IMR-90 (cell line): ENCODE results near the gene ATP4A. TPM values are rescaled to one million over a fixed set of nuclear protein-coding genes. Genes with fewer than 3 reads are reported as not detected.

Experiments
- ATAC-seq: fragments of 200-7000 bp; cut with Tn5 transposase; 2 replicates; pipeline ENCODE4 v1.9.1; 2020; ENCODE audit warnings: low read depth, mild to moderate bottlenecking, moderate library complexity
- BruUV-seq: library from RNA; stranded (reverse); fragments of 400-500 nt; replicated peaks from 2 replicates; lab custom pipeline; 2021; lab: Mats Ljungman, UMichigan
- CTCF ChIA-PET: fragments of 300-600 bp; formaldehyde crosslinking; extraction: SDS; loops from one replicate; lab custom pipeline; 2021; ENCODE audit warnings: antibody characterized with exemption; lab: Yijun Ruan, JAX
- POLR2A ChIA-PET: fragments of 300-600 bp; sonication (Branson Sonifier 250); formaldehyde crosslinking; loops from one replicate; lab custom pipeline; 2022; ENCODE audit warnings: antibody characterized with exemption; ENCODE audit not compliant: unreplicated experiment; lab: Charles Lee
- DNase-seq: peaks from one replicate; pipeline ENCODE4 v3.0.0; 2013
- H2AFZ ChIP-seq: replicated peaks from 2 replicates; pipeline ENCODE3; 2013; ENCODE audit warnings: low read length, mild to moderate bottlenecking; ENCODE audit not compliant: poor library complexity
- H2AK5ac ChIP-seq: 2 replicates; pipeline ENCODE4 v1.6.1; 2013; ENCODE audit warnings: low read depth, low read length, inconsistent platforms
- H2AK9ac ChIP-seq: replicated peaks from 2 replicates; pipeline ENCODE3; 2013; ENCODE audit warnings: mild to moderate bottlenecking, low read depth, low read length, moderate library complexity; ENCODE audit not compliant: poor library complexity
- H2BK120ac ChIP-seq: 2 replicates; pipeline ENCODE4 v1.6.1; 2013; ENCODE audit warnings: low read depth, low read length, inconsistent platforms
- H2BK15ac ChIP-seq: 3 replicates; pipeline ENCODE4 v1.6.1; 2013; ENCODE audit warnings: low read depth, low read length, inconsistent platforms
- H2BK20ac ChIP-seq: 2 replicates; pipeline ENCODE4 v1.6.1; 2013; ENCODE audit warnings: low read depth, mild to moderate bottlenecking, inconsistent platforms, low read length, moderate library complexity
- H2BK5ac ChIP-seq: 2 replicates; pipeline ENCODE4 v1.6.1; 2013; ENCODE audit warnings: mild to moderate bottlenecking, low read depth, low read length, inconsistent platforms; ENCODE audit not compliant: poor library complexity, severe bottlenecking
- H3K14ac ChIP-seq: replicated peaks from 2 replicates; pipeline ENCODE4 v1.6.1; 2013; ENCODE audit warnings: low read depth, low read length, inconsistent platforms
- H3K18ac ChIP-seq: 2 replicates; pipeline ENCODE4 v1.6.1; 2013; ENCODE audit warnings: low read depth, low read length, control low read depth
- H3K23ac ChIP-seq: 2 replicates; pipeline ENCODE4 v1.6.1; 2013; ENCODE audit warnings: low read depth, low read length, inconsistent platforms
- H3K27ac ChIP-seq: 2 replicates; pipeline ENCODE4 v1.5.1; 2013; ENCODE audit warnings: mild to moderate bottlenecking, control low read depth, low read length; ENCODE audit not compliant: insufficient read depth
- H3K27me3 ChIP-seq: 2 replicates; pipeline ENCODE4 v1.6.1; 2013; ENCODE audit warnings: low read length; ENCODE audit not compliant: control insufficient read depth, insufficient read depth
- H3K36me3 ChIP-seq: 2 replicates; pipeline ENCODE4 v1.6.1; 2013; ENCODE audit warnings: low read length, mixed read lengths; ENCODE audit not compliant: control insufficient read depth, insufficient read depth
- H3K4ac ChIP-seq: 2 replicates; pipeline ENCODE4 v1.6.1; 2013; ENCODE audit warnings: low read depth, low read length, inconsistent platforms
- H3K4me1 ChIP-seq: 2 replicates; pipeline ENCODE4 v1.6.1; 2013; ENCODE audit warnings: low read length, mixed read lengths; ENCODE audit not compliant: control insufficient read depth, insufficient read depth
- H3K4me2 ChIP-seq: 2 replicates; pipeline ENCODE4 v1.6.1; 2013; ENCODE audit warnings: low read depth, mild to moderate bottlenecking, control low read depth, low read length, moderate library complexity
- H3K4me3 ChIP-seq: 2 replicates; pipeline ENCODE4 v1.5.1; 2013; ENCODE audit warnings: low read depth, mild to moderate bottlenecking, control low read depth, low read length, moderate library complexity; ENCODE audit not compliant: insufficient read depth
- H3K56ac ChIP-seq: 2 replicates; pipeline ENCODE4 v1.6.1; 2013; ENCODE audit warnings: low read length, inconsistent platforms; ENCODE audit not compliant: insufficient read depth; ENCODE audit errors: extremely low read depth
- H3K79me1 ChIP-seq, 2 experiments: 2 replicates each; pipeline ENCODE4 v1.6.1; 2013; ENCODE audit warnings: low read length in 2 of 2, inconsistent platforms in 1 of 2, low read depth in 1 of 2
- H3K9ac ChIP-seq: 2 replicates; pipeline ENCODE4 v1.6.1; 2013; ENCODE audit warnings: low read depth, low read length, control low read depth
- H3K9me1 ChIP-seq: 2 replicates; pipeline ENCODE4 v1.6.1; 2013; ENCODE audit warnings: low read length, inconsistent platforms; ENCODE audit not compliant: insufficient read depth
- H3K9me3 ChIP-seq: 2 replicates; pipeline ENCODE4 v1.6.1; 2013; ENCODE audit warnings: low read length; ENCODE audit not compliant: control insufficient read depth, insufficient read depth
- H4K20me1 ChIP-seq: 2 replicates; pipeline ENCODE4 v1.6.1; 2013; ENCODE audit warnings: low read length, inconsistent platforms; ENCODE audit not compliant: insufficient read depth
- H4K5ac ChIP-seq: 2 replicates; pipeline ENCODE4 v1.6.1; 2013; ENCODE audit warnings: mild to moderate bottlenecking, low read depth, low read length, control low read depth
- H4K8ac ChIP-seq, 2 experiments: 2 replicates each; pipeline ENCODE4 v1.6.1; 2013; ENCODE audit warnings: low read depth in 2 of 2, low read length in 2 of 2, control low read depth in 1 of 2, inconsistent platforms in 1 of 2
- H4K91ac ChIP-seq: 2 replicates; pipeline ENCODE4 v1.6.1; 2013; ENCODE audit warnings: low read depth, low read length, inconsistent platforms; ENCODE audit not compliant: insufficient read depth
- CEBPB ChIP-seq: IDR thresholded peaks from 2 replicates; pipeline ENCODE4 v1.6.1; 2012; ENCODE audit warnings: low read depth, low read length, improper control_type of control experiment
- CTCF ChIP-seq: conservative IDR thresholded peaks from 2 replicates; pipeline ENCODE4 v1.5.1; 2012; ENCODE audit warnings: mild to moderate bottlenecking, low read depth, low read length, improper control_type of control experiment
- ELK1 ChIP-seq: fragments of 150-350 bp; IDR thresholded peaks from 2 replicates; pipeline ENCODE4 v1.6.1; 2016; ENCODE audit warnings: low read depth, mild to moderate bottlenecking, low read length, moderate library complexity, borderline replicate concordance
- FOS ChIP-seq: fragments of 150-350 bp; IDR thresholded peaks from 2 replicates; pipeline ENCODE4 v1.6.1; 2016; ENCODE audit warnings: low read depth, low read length
- MAZ ChIP-seq: IDR thresholded peaks from 2 replicates; pipeline ENCODE4 v1.6.1; 2012; ENCODE audit warnings: low read depth, mild to moderate bottlenecking, low read length, improper control_type of control experiment, moderate library complexity, borderline replicate concordance
- NFE2L2 ChIP-seq: fragments of 150-350 bp; IDR thresholded peaks from 2 replicates; pipeline ENCODE4 v1.6.1; 2016; ENCODE audit warnings: low read depth, mild to moderate bottlenecking, low read length
- POLR2A ChIP-seq: IDR thresholded peaks from 2 replicates; pipeline ENCODE4 v1.6.1; 2012; ENCODE audit warnings: mild to moderate bottlenecking, low read depth, low read length
- RAD21 ChIP-seq: IDR thresholded peaks from 2 replicates; pipeline ENCODE4 v1.6.1; 2012; ENCODE audit warnings: low read length, improper control_type of control experiment
- RCOR1 ChIP-seq: IDR thresholded peaks from 2 replicates; pipeline ENCODE4 v1.6.1; 2012; ENCODE audit warnings: mild to moderate bottlenecking, low read length, improper control_type of control experiment; ENCODE audit not compliant: insufficient replicate concordance
- RFX5 ChIP-seq: IDR thresholded peaks from 2 replicates; pipeline ENCODE4 v1.8.0; 2012; ENCODE audit warnings: low read depth, mild to moderate bottlenecking, low read length, moderate library complexity
- WGBS, 2 experiments: methylation state at CpG; one replicate each; pipeline versions ENCODE4 v1.1.5 to v1.1.7; 2013; ENCODE audit warnings: missing lambda C conversion rate in 2 of 2; ENCODE audit not compliant: insufficient read length in 1 of 2; ENCODE audit errors: extremely low coverage in 2 of 2; 5-methylcytosine and 5-hydroxymethylcytosine counted together
- dilution Hi-C: fragments of 300-500 bp; cut with HindIII; formaldehyde crosslinking; loops from one replicate; pipeline ENCODE4 v1.14.3; 2018; ENCODE audit warnings: low sequenced_read_pairs; ENCODE audit not compliant: unreplicated experiment
- in situ Hi-C: fragments of 300-500 bp; cut with MboI; formaldehyde crosslinking; loops from 3 replicates; pipeline ENCODE4 v1.14.3; 2019; ENCODE audit warnings: low sequenced_read_pairs, inconsistent platforms, mixed read lengths
- intact Hi-C: fragments of 100-400 bp; cut with micrococcal nuclease; formaldehyde crosslinking; loops from 2 replicates; pipeline ENCODE4 v1.10.0; 2022
- polyA plus RNA-seq, 3 experiments: library from polyadenylated mRNA; depleted of rRNA; stranded (reverse); fragments of >200 nt; gene quantifications; 2 replicates each; pipeline ENCODE4 v1.2.3, GENCODE V29; 2012; ENCODE audit warnings: low replicate concordance in 1 of 3
- total RNA-seq: library from RNA; depleted of rRNA; stranded (reverse); fragments of >200 nt; gene quantifications from 2 replicates; pipeline ENCODE4 v1.2.3, GENCODE V29; 2012
- TF ChIP-seq, protein P1 (sequence below): fragments of 150-350 bp; IDR thresholded peaks from 2 replicates; pipeline ENCODE4 v1.6.1; 2017; ENCODE audit warnings: mild to moderate bottlenecking, antibody characterized with exemption, low read length, low read depth

The ATP4A gene
- total and polyA plus RNA-seq, 2 of the 4 experiments (the other 2 are of a cell fraction) = not detected

DNA sequence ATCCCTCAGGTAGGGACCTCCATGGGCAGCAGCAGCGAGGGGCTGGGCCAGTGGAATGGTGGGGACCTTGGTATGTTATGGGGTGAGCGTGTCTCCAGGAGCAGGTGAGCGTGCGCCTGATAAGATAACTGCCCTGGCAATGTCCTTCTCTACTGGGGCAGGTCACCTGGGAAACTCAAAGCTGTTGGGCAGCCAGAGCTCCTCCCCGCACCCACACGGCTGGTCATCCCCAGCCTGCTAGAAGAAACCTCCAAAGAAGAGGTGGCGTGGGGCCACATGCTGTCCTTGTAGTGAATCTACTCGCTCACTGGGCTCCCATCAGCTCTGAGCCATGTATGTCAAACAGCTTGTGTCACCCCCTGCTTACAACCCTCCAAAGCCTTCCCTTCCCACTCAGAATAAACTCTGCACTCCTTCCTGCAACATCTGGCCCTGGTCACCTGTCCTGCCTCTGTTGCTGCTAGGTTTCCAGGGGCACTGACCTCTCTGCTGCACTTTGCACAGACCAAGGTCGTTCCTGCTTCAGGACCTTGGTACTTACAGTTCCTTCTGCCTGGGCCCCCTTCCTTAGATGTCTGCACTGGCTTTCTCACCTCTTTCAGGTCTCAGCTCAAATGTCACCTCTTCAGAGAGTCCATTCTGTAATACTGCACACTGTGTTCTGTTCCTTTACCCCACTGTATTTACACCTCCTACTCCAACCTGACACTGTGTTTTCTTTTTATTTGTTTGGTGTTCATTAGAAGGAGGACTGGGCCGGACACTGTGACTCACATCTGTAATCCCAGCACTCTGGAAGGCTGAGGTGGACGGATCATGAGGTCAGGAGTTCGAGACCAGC is 1.8 kb upstream of the ATP4A start:
- Histone ChIP-seq H3K4me2 (no peak overlapping the region), H3K27me3 (peaks cover 21% of the 10 kb centered on the region), H3K27ac (no peak overlapping the region), H3K56ac (no peak overlapping the region), H2BK20ac (no peak overlapping the region), H3K14ac (no peak overlapping the region), H3K9me3 (no peaks in the 10 kb centered on the region), H3K9me1 (no peaks in the 10 kb centered on the region), H2AFZ (no peak overlapping the region), H3K9ac (no peak overlapping the region), H3K4me1 (no peaks in the 10 kb centered on the region), H2AK5ac (no peak overlapping the region), H3K4ac (no peak overlapping the region), H3K4me3 (no peak overlapping the region), H3K23ac (no peak overlapping the region), H2BK120ac (no peak overlapping the region), H4K5ac (no peak overlapping the region), H2AK9ac (no peak overlapping the region), H2BK15ac (no peak overlapping the region), H3K18ac (no peak overlapping the region), H3K79me1 (no peaks in the 10 kb centered on the region), H4K8ac (no peak overlapping the region), H4K20me1 (no peaks in the 10 kb centered on the region), H3K36me3 (no peaks in the 10 kb centered on the region), H4K91ac (no peak overlapping the region), H2BK5ac (no peak overlapping the region)
- BruUV-seq = no TSS peak
- CTCF ChIA-PET = no interaction called here
- DNase-seq = no peak
- in situ Hi-C loops = no loop called here
- intact Hi-C loops = no loop called here
- no peak for TF ChIP-seq MAZ
- TF ChIP-seq, protein P1, sequence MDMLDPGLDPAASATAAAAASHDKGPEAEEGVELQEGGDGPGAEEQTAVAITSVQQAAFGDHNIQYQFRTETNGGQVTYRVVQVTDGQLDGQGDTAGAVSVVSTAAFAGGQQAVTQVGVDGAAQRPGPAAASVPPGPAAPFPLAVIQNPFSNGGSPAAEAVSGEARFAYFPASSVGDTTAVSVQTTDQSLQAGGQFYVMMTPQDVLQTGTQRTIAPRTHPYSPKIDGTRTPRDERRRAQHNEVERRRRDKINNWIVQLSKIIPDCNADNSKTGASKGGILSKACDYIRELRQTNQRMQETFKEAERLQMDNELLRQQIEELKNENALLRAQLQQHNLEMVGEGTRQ = no peak
- no peak for TF ChIP-seq RFX5
- no peak for TF ChIP-seq ELK1
- no peak for TF ChIP-seq RAD21
- TF ChIP-seq NFE2L2 = no peak
- no peak for TF ChIP-seq CTCF
- no peak for TF ChIP-seq RCOR1
- TF ChIP-seq POLR2A = no peak
- no peak for TF ChIP-seq CEBPB
- TF ChIP-seq FOS = no peak
- WGBS, 2 experiments = 50% methylated on average over 4 of the region's 12 CpGs; no CpG with 5 or more reads in 1 of the 2 experiments
- POLR2A ChIA-PET = no interaction called here
- no peak for ATAC-seq
- dilution Hi-C loops = no loop called here
